ENCODE data around the gene NUP205.
"Not testable (repeated sequence)": the region's sequence is repeated elsewhere in the genome, so short reads cannot be mapped to it uniquely, and the experiment has no call there.

NUP205 gene

DNA sequence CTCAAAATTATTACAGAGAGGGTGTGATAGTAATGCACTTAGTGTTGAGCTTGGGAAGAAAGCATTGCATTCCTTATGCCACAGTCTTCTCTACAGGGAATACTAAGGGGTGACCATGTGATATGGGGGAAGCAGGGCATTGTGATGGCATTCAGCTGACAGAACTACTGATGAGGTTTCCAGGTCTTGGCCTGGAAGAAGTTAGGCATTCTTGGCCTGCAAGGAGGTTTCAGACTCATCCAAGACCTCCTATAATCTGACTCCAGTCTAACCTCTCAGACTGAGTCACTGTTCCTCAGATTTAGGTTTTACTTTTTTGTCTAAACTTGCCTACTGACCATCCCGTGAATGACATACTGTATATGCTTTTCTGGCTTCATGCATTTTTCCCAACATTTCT, 112.5 kb downstream of the NUP205 start:
- no peak for DNase-seq

DNA sequence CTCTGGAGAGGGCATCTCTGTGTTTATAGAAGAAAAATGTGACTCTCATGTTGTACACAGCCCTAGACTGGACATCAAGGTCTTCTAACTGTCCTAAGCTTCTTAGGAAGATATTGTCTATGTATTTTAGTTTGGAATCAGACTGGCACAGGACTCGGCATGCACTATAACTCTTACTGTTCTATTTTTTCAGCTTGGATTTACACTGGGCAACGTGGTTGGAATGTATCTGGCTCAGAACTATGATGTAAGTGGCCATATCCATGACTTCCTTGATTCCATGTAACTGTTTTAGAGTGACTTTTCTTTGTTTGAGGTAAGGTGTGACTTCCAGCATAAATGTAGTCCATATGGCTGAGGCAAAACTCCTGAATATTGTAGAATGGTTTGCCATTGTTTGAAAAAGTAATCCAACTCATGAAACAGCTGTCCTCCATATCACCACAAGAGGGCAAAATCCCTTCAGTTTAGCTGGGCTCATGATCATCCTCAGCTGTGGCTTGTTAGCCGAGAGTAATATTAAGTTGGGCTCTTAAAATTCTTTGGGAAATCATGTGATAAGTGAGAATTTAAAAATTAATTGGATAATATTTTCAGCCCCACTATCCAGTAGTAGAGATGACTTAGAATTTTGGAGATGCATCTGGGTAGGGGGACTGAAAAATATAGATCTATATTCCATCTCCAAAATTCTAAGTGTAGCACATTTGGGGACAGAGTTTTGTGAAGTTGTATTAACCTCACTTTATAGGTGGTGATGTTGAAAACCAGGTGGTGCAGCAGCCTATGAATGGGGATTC, 115.0 kb downstream of the NUP205 start:
- DNase-seq = peak; percentile 61

DNA sequence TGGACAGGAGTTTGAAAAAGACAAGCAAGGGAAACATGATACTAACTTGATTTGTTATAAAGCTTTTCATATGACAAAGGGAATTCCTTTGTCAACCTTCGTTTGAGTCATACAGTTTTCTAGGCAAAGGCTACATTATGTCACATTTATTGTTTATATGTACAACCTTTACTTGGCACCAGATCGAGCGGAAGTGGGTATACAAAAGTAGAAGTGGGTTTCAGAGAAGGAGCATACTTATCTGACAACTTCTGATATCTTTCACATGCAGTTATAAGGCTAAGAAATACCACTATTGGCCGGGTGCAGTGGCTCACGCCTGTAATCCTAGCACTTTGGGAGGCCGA, 115.6 kb downstream of the NUP205 start:
- DNase-seq = no peak

DNA sequence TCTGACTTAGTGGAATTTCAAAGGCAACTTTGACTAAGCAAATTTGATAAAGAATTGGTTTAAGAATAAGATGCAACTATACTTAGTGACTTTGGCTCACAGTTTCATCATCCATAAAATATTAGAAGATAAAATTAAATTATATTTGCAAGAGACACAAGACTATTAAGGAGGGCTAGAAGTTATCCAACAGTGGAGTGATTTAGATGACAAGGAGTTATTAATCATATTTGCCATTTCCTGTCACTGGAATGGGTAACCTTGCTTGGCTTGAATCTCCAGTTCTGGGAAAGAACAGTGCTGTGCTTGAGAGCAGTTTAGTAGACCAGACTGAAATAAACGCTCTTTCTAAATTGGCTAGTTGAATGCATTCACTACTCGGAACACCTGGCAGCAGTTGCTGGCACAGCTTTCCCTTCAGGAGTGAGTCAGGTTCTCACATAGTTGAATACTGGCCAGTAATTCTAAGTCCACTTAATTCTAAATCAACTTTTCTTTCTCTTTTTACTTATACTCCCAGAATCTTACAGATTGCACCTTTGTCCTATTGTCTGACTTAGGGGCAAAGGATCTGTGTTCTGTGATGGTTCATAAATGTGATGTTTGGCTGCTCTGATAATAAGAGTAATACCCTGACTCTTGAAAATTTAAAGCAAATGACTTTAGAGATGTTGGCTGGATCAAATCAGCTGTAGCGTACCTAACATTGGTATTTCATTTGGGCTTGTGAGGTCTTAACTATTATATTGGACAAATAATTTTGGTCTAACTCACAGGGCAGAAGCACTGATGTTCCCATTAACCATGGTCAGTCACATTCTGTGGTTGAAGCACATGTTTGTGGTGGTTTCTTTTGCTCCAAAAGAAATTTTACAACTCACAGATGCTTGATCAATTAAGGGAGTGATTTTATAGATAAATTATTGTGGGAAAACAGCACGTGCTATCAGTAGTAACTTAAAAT, 121.2 kb downstream of the NUP205 start:
- DNase-seq = peak; percentile 57

DNA sequence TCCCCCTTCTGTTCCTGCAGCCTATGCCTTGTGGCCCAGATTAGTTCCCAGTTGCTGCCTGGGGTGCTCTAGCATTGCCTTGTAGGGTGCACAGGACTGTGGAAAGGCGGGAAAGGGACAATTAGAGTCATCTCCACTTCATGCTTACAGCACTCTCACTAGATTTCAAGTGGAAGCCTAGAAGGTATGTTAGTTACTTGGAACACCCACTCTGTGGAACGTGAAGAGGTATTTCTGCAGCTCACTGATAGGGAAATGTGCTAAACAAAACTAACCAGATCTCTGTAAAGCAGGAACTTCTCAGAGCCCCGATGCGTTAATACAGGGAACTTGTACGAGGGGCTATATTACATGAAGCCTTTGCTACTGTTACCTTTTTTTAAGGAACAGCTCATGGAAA, 124.0 kb downstream of the NUP205 start:
- DNase-seq = no peak

DNA sequence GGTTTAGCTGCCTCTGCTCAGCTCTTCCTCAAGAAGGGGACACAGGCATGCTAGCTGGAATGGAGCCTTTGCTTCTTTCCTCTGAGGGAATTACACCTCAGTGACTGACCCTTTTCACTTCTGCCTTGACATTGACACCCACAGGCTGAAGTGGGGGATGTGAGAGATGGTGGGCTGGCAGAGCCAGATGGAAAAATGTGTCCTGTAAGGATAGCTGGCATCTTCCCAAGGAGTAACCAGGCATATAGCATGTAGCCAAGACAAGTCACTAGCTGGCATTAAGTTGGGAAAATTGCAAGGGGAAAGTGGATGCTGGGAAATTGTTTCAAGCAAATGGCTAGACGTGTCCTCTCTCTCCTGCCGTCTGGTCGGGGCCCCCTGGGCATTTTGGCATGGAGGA, 124.5 kb downstream of the NUP205 start:
- DNase-seq = no peak

DNA sequence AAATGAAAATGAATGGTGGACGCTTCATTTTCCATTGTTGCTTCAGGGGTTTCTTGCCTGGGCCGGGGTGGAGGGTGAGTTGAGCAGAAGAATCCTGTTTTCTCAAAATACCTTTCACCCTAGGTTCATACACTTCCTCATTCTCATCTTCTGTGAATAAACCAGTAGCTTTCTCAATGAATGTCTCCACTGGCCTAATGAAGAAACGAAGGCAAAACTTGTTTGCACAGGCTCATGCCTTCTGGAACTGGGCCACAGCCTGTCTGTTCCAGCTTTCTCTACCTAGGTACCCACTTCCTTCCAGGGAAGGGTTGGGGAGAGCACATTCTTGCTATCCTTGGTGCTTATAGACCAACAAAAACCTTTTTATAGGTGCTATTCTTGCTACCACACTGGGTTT, 125.9 kb downstream of the NUP205 start:
- DNase-seq = no peak

DNA sequence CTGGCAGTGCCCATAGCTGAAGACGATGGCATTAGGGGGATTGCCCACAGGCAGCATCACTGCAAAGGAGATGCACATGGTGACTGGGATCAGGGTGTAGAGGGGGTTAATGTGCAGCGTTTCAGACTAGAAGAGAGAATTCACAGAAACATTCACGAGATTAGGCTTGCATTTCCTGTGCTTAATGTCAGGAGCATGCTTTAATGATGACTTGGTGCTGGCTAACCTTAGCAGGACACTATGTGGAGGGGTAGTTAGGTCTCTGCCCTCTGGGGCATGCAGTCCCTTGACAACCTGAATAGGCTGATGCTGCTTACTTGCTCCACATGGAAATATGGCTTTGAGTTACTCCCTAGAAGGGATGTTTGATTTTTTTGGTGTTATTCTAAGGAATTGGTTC, 126.4 kb downstream of the NUP205 start:
- no peak for DNase-seq

DNA sequence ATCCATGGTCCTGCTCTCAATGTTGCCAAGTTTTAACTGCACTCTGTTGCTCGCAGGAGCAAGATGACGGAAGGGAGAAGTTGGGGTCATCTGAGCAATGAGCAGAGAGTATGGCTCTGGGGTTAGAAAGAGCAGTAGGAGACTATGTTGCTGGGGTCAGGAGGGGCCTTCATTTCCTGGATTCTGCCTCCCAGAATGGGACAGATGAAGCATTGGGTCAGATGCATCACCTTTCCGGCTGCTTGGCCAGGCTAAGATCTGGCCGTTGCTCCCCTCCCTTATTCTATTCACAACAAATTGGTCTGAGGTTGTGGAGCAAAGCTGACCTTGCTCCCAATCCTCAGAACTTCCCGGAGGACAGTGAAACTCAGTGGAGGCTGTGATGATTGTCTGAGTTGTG, 127.0 kb downstream of the NUP205 start:
- no peak for DNase-seq

DNA sequence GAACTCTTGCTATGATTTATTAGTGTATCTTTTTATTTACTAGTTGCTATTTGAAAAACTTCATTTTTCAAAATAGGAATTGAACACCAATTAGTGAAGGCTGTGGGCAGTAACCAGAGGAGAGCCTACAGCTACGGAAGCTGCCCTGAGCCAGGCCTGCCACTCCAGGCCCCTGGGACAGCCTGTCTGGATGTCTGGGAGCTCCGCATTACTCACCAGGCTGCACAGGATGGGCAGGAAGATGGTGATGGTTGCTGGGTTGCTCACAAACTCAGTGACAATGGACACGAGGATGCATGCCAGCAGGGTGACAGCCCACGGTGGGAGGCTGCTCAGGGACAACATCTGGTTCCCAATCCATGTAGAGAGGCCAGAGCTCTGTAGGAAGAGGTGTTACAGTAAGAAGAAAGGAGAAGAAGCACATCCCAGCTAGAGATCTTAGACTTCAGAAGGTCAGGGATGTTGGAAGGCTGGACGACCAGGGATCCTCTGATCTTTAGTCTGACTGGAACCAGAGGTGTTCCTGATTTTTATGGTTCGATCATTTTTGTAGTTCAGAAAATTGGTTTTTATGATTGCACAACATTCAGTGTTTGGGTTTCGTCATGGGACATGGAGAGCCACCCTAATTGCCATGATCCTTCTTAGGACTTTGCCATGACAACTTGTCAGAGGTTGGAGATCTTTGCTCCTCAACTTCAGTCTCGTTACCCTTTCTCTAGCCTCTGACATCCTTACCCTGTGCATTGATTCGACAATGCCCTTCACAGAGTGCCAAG, 127.8 kb downstream of the NUP205 start:
- DNase-seq = no peak

DNA sequence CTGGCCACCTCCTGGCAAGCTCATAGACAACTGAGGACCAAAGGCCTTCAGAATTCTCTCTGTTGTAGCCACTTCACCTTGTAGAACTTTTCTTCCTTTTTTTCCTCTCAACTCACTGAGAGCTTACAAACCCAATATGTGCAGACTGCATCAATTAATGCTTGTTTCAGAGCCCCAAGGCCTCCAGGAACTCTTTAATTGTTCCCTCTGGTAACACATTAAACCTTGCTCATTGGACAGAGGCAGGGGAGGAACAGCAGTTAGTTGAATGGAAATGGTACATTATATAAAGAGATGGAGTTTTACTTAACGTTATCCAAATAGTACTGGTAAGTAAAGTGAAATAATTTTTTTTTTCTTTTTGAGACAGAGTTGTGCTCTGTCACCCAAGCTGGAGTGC, 129.7 kb downstream of the NUP205 start:
- DNase-seq = no peak

DNA sequence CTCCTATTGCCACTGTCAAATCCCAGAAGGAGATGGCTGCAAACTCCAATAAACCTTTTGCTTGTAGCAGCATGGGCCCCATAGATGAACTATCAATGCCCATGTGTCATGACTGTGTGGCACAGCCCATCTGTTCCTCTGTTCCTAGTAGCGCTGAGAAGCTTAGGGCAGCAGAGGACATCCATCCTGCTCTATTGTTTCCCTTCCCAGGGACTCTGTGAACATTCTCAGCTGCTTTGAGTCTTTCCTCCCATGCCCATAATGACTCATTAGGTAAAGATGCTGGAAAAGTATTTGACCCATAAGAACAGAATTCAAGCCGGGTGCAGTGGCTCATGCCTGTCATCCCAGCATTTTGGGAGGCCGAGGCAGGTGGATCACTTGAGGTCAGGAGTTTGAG, 132.8 kb downstream of the NUP205 start:
- DNase-seq = no peak

DNA sequence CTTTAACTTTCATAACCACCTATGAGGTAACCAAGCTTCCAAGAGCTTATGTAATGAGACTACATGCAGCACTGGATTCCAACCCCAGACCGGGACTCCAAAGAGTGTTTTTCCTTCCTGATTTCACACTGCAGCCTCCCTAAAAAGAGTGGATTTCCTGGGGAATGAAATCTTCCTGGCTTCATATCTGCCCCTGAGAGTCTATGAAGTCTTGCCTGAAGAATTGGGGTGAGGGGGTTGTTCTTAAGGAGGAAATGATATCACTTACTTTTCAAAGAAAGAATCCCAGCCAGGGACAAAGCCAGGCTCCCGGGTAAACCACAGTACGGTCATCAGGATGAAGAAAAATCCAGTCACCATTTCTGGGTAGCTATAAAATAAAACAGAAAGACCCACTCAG, 134.3 kb downstream of the NUP205 start:
- DNase-seq = no peak

DNA sequence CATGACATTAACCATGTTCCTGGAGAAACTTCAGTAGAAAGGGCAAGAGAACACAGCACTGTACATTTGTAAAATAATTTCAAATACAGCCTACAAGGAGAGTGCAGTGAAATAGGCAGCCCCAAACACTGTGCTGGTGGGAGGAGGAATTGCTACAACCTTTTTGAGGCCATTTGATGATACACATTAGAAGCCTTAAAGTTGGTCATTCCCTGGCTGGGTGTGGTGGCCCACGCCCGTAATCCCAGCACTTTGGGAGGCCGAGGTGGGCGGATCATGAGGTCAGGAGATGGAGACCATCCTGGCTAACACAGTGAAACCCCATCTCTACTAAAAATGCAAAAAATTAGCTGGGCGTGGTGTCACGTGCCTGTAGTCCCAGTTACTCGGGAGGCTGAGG, 134.9 kb downstream of the NUP205 start:
- not testable (repeated sequence) for DNase-seq

DNA sequence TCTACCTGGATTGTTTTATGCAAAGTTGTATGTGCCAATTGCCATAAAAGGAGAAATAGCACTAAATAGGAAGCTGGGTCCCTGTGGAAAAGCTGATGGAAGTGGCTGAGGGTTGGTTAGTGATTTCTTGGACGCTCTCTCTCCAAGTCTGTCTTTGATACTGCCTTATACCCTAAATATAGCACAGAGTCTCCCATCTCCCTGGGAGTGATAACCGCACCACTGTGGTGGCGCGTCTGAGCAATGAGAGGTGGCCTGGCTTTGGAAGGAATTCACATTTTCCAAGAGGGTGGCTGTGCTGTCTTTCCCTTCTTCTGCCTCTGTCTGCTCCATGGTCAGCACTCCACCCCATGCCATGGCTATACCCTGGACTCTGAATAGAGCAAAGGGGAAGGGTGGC, 135.8 kb downstream of the NUP205 start:
- no peak for DNase-seq

DNA sequence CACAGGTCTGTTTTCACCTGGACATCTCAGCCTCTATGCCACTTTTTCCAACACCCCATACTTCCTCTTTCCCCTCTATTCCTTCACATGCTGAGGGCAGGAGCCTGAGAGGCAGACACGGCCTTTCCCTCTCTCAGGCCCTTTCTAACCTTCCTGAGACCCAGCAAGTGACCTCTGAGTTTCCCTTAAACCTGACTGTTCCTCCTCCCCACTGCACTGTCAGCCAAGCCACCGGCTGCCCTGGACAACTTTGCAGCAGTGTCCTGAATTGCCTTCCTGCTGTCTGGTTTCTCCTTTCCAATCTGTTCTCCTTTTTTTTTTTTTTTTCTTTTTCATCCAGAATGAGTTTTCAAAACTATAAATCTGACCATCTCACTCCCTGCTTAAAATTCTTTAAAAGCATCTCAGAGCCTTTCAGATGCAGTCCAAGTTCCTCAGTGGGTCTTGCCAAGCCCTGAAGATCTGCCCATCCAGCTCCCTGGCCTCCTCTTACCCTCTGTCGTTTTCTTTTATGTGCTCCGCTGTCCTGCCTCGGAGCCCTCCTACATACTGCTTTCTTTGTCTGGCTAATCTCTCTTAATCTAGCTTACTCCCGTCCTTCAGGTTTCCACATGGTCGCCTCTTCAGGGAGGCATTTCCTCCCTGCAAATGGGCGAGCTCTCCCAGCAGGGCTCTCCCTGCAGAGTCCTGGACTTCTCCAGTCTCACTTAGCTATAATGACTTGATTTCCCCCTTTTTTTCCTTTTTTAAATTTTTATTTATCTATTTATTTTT, 139.7 kb downstream of the NUP205 start:
- DNase-seq = no peak
